ENCODE results near the gene DNM3. TPM values are rescaled to one million over a fixed set of nuclear protein-coding genes. Genes with fewer than 3 reads are reported as not detected.

The DNM3 gene
- total and polyA plus RNA-seq, 2 donors (not counting 3 experiments of a cell fraction or from before 2014, with no cell fraction given): 1.4 to 2.5 TPM

- H3K4me1 ChIP-seq (ENCODE audit: control insufficient read depth, extremely low read depth, insufficient read depth, low read length): peaks cover 28% of the 10 kb centered on the region
- FAIRE-seq (no peak), DNase-seq (ENCODE audit: low read depth, low spot score) (no peak)
- dilution Hi-C loops (cut with MboI; ENCODE audit: extremely low pct_ligation_motif_present, low sequenced_read_pairs) (no loop called here), intact Hi-C loops (cut with micrococcal nuclease) (no loop called here)
- H3K79me2 ChIP-seq (ENCODE audit: control insufficient read depth, insufficient read depth, low read length): no peaks in the 10 kb centered on the region
- H3K9ac ChIP-seq (replicated peaks; ENCODE audit: extremely low read depth, insufficient read depth, low read length): no peak overlapping the region
- ChIA-PET CTCF (interaction anchor here (1.9 to 3.6 kb wide), 3 partner anchors 160 to 447 kb away, joined by 6 to 61 read pairs (median 10); no protein-coding TSS in a partner anchor), POLR2A (no interaction called here)
- H3K4me2 ChIP-seq (ENCODE audit: insufficient read depth, low read length): no peak overlapping the region
- H3K9me1 ChIP-seq (replicated peaks; ENCODE audit: control insufficient read depth, extremely low read depth, insufficient read depth, low read length): no peaks in the 10 kb centered on the region
- no peaks in the 10 kb centered on the region for H3K9me3 ChIP-seq (replicated peaks; ENCODE audit: control insufficient read depth, insufficient read depth, low read length)
- H3K27me3 ChIP-seq (ENCODE audit: control insufficient read depth in 2 of 2, insufficient read depth in 2 of 2, low read length in 2 of 2): no peaks in the 10 kb centered on the region
- TF ChIP-seq FOS (IDR thresholded peaks at IDR 0.05; ENCODE audit: borderline replicate concordance, insufficient read depth, low read length): peak; percentile 29
- no peak for TF ChIP-seq GATA2 (IDR thresholded peaks at IDR 0.05; ENCODE audit: insufficient read depth, insufficient read length, low read depth, low read length)
- no peak overlapping the region for H3K4me3 ChIP-seq (replicated peaks in 1 of 3; ENCODE audit: insufficient read depth in 1 of 3, low read depth in 1 of 3, low read length in 3 of 3)
- peak overlapping the region; percentile 52 for H2AFZ ChIP-seq (ENCODE audit: low read depth, low read length)
- no peaks in the 10 kb centered on the region for H3K36me3 ChIP-seq (ENCODE audit: control insufficient read depth in 2 of 2, extremely low read depth in 1 of 2, insufficient read depth in 2 of 2, low read length in 2 of 2)
- H3K27ac ChIP-seq (ENCODE audit: insufficient read depth, low read depth, low read length): no peak overlapping the region
- no peaks in the 10 kb centered on the region for H4K20me1 ChIP-seq (replicated peaks; ENCODE audit: control insufficient read depth, extremely low read depth, insufficient read depth, low read length)
- no TSS peak for BruUV-seq (replicated peaks)
Observed at GRCh38 chr1:172448995-172449584, 607.8 kb downstream of the DNM3 start.

GRCh38 chr1:172449585-172450523 lies 608.6 kb downstream of the DNM3 start:
- no peak overlapping the region for H3K4me3 ChIP-seq (replicated peaks in 1 of 3; ENCODE audit: insufficient read depth in 1 of 3, low read depth in 1 of 3, low read length in 3 of 3)
- TF ChIP-seq CTCF (IDR thresholded peaks at IDR 0.05; ENCODE audit: extremely low read depth in 1 of 2, insufficient read depth in 1 of 2, low read depth in 1 of 2, low read length in 2 of 2) (peak; percentile 67 to 86), POLR2AphosphoS5 (IDR thresholded peaks at IDR 0.05; ENCODE audit: insufficient read depth, low read depth, low read length) (no peak)
- no peak overlapping the region for H3K9ac ChIP-seq (replicated peaks; ENCODE audit: extremely low read depth, insufficient read depth, low read length)
- H4K20me1 ChIP-seq (replicated peaks; ENCODE audit: control insufficient read depth, extremely low read depth, insufficient read depth, low read length): no peaks in the 10 kb centered on the region
- intact Hi-C loops (cut with micrococcal nuclease): loop anchor here (1.0 to 5.0 kb wide), 3 partner anchors 83 to 269 kb away; partner anchors contain the start of gene SUCO
- H3K79me2 ChIP-seq (ENCODE audit: control insufficient read depth, insufficient read depth, low read length): no peaks in the 10 kb centered on the region
- no peaks in the 10 kb centered on the region for H3K9me1 ChIP-seq (replicated peaks; ENCODE audit: control insufficient read depth, extremely low read depth, insufficient read depth, low read length)
- H3K36me3 ChIP-seq (ENCODE audit: control insufficient read depth in 2 of 2, extremely low read depth in 1 of 2, insufficient read depth in 2 of 2, low read length in 2 of 2): no peaks in the 10 kb centered on the region
- CTCF ChIA-PET: interaction anchor here (0.9 to 3.6 kb wide), 10 partner anchors 8 to 448 kb away, joined by 3 to 61 read pairs (median 4); partner anchors contain the start of gene SUCO
- FAIRE-seq (peak; percentile 94), DNase-seq (ENCODE audit: low read depth, low spot score) (peak; percentile 61)
- no peak overlapping the region for H3K27ac ChIP-seq (ENCODE audit: insufficient read depth, low read depth, low read length)
- H3K4me2 ChIP-seq (ENCODE audit: insufficient read depth, low read length): no peak overlapping the region
- peaks cover 22% of the 10 kb centered on the region for H3K4me1 ChIP-seq (ENCODE audit: control insufficient read depth, extremely low read depth, insufficient read depth, low read length)
- POLR2A ChIA-PET: no interaction called here
- BruUV-seq (replicated peaks): no TSS peak
- dilution Hi-C loops (cut with MboI; ENCODE audit: extremely low pct_ligation_motif_present, low sequenced_read_pairs): no loop called here
- no peaks in the 10 kb centered on the region for H3K9me3 ChIP-seq (replicated peaks; ENCODE audit: control insufficient read depth, insufficient read depth, low read length)
- no peaks in the 10 kb centered on the region for H3K27me3 ChIP-seq (ENCODE audit: control insufficient read depth in 2 of 2, insufficient read depth in 2 of 2, low read length in 2 of 2)
- H2AFZ ChIP-seq (ENCODE audit: low read depth, low read length): peak overlapping the region; percentile 62
